Endothelial cell of umbilical vein (primary cell): ENCODE measurements around the gene DONSON. TPM values are rescaled to one million over a fixed set of nuclear protein-coding genes. Genes with fewer than 3 reads are reported as not detected.

Experiments used
- BruUV-seq: library from RNA; stranded (reverse); fragments of 400-500 nt; replicated peaks from 2 replicates; lab custom pipeline; 2021; lab: Mats Ljungman, UMichigan
- CTCF ChIA-PET: fragments of 300-600, 350-600 bp; sonication (Branson Sonifier 250); formaldehyde crosslinking; loops from one replicate; lab custom pipeline; 2021; ENCODE audit warnings: antibody characterized with exemption, inconsistent platforms; lab: Charles Lee
- POLR2A ChIA-PET: fragments of 300-600, 350-600 bp; sonication (Branson Sonifier 250); formaldehyde crosslinking; loops from one replicate; lab custom pipeline; 2021; ENCODE audit warnings: antibody characterized with exemption, inconsistent platforms; lab: Charles Lee
- DNase-seq: peaks from one replicate; pipeline ENCODE4 v3.0.0-alpha.2; 2011; ENCODE audit warnings: low read depth, low spot score
- FAIRE-seq: peaks from 2 replicates; lab custom pipeline; 2011; peaks lifted over from hg19 to GRCh38; lab: Jason Lieb, UNC
- H2AFZ ChIP-seq: 2 replicates; pipeline ENCODE4 v1.6.0; 2012; ENCODE audit warnings: low read depth, low read length, control low read depth, inconsistent platforms
- H3K27ac ChIP-seq: 2 replicates; pipeline ENCODE4 v1.5.1; 2011; ENCODE audit warnings: low read depth, mild to moderate bottlenecking, control low read depth, low read length, moderate library complexity; ENCODE audit not compliant: insufficient read depth
- H3K27me3 ChIP-seq, 2 experiments: 2 replicates each; pipeline versions ENCODE4 v1.6.0 to v1.6.1; 2011; ENCODE audit warnings: low read length in 2 of 2, mixed read lengths in 1 of 2; ENCODE audit not compliant: control insufficient read depth in 2 of 2, insufficient read depth in 2 of 2
- H3K36me3 ChIP-seq, 2 experiments: 2 replicates in 1 of 2; 3 replicates in 1 of 2; pipeline ENCODE4 v1.5.1; 2011; ENCODE audit warnings: low read length in 2 of 2, mild to moderate bottlenecking in 1 of 2, moderate library complexity in 1 of 2; ENCODE audit not compliant: control insufficient read depth in 2 of 2, insufficient read depth in 2 of 2; ENCODE audit errors: extremely low read depth in 1 of 2
- H3K4me1 ChIP-seq: 3 replicates; pipeline ENCODE4 v1.5.1; 2011; ENCODE audit warnings: mild to moderate bottlenecking, low read length; ENCODE audit not compliant: control insufficient read depth, insufficient read depth; ENCODE audit errors: extremely low read depth
- H3K4me2 ChIP-seq: 2 replicates; pipeline ENCODE4 v1.6.1; 2011; ENCODE audit warnings: low read length, control low read depth, mixed read lengths; ENCODE audit not compliant: insufficient read depth
- H3K4me3 ChIP-seq, 3 experiments: fragments of 200-600 bp in 1 of 3; sonication (generic), shearing (Covaris generic) in 1 of 3; replicated peaks in 1 of 3; 2 replicates each; pipeline ENCODE4 v1.5.1; 2011 to 2016; ENCODE audit warnings: control low read depth in 3 of 3, low read length in 3 of 3, mild to moderate bottlenecking in 2 of 3, inconsistent platforms in 1 of 3, low read depth in 1 of 3, moderate library complexity in 1 of 3; ENCODE audit not compliant: insufficient read depth in 1 of 3
- H3K79me2 ChIP-seq: 2 replicates; pipeline ENCODE4 v1.6.0; 2012; ENCODE audit warnings: low read length, inconsistent platforms; ENCODE audit not compliant: control insufficient read depth, insufficient read depth
- H3K9ac ChIP-seq: replicated peaks from 2 replicates; pipeline ENCODE3; 2011; ENCODE audit warnings: low read length, control low read depth; ENCODE audit not compliant: insufficient read depth; ENCODE audit errors: extremely low read depth
- H3K9me1 ChIP-seq: replicated peaks from 3 replicates; pipeline ENCODE4 v1.6.0; 2011; ENCODE audit warnings: mild to moderate bottlenecking, low read length; ENCODE audit not compliant: control insufficient read depth, insufficient read depth; ENCODE audit errors: extremely low read depth
- H3K9me3 ChIP-seq: replicated peaks from 2 replicates; pipeline ENCODE4 v1.5.1; 2012; ENCODE audit warnings: low read length, inconsistent platforms; ENCODE audit not compliant: control insufficient read depth, insufficient read depth
- H4K20me1 ChIP-seq: replicated peaks from 2 replicates; pipeline ENCODE3; 2011; ENCODE audit warnings: mild to moderate bottlenecking, low read length; ENCODE audit not compliant: control insufficient read depth, insufficient read depth; ENCODE audit errors: extremely low read depth
- EZH2 ChIP-seq: IDR thresholded peaks from 2 replicates; pipeline ENCODE4 v1.6.1; 2012; ENCODE audit warnings: borderline replicate concordance, low read depth, mild to moderate bottlenecking, moderate library complexity, low read length, inconsistent platforms; ENCODE audit not compliant: severe bottlenecking
- dilution Hi-C: fragments of 300-500 bp; cut with MboI; formaldehyde crosslinking; loops from one replicate; pipeline ENCODE4 v1.15.0; 2019; ENCODE audit warnings: low sequenced_read_pairs; ENCODE audit not compliant: extremely low pct_ligation_motif_present
- intact Hi-C: fragments of 100-400 bp; cut with micrococcal nuclease; formaldehyde crosslinking; loops from one replicate; pipeline ENCODE4 v1.10.0; 2022
- polyA plus RNA-seq, 4 experiments: library from polyadenylated mRNA; depleted of rRNA in 3 of 4; stranded (reverse) in 3 of 4; unstranded in 1 of 4; fragments of >200 nt; gene quantifications; 2 replicates each; pipeline versions ENCODE4 v1.2.1 to v1.2.3, GENCODE V29; 2011 to 2012; ENCODE audit warnings: missing spikeins in 1 of 4
- total RNA-seq: library from RNA; stranded (reverse); gene quantifications from 2 replicates; pipeline ENCODE4 v1.2.3, GENCODE V29; 2021
- TF ChIP-seq, protein P1 (sequence below): IDR thresholded peaks from 2 replicates; pipeline ENCODE4 v1.6.1; 2011; ENCODE audit not compliant: insufficient read depth, insufficient read length
- TF ChIP-seq, protein P2 (sequence below), 2 donors: IDR thresholded peaks; 1 replicate in 1 of 2; 2 replicates in 1 of 2; pipeline ENCODE4 v1.5.1; 2011; ENCODE audit warnings: low read length in 2 of 2, mild to moderate bottlenecking in 2 of 2, moderate library complexity in 2 of 2, control low read depth in 1 of 2, inconsistent platforms in 1 of 2, low read depth in 1 of 2; ENCODE audit not compliant: insufficient read depth in 1 of 2; ENCODE audit errors: extremely low read depth in 1 of 2

DONSON gene
- total and polyA plus RNA-seq, 2 donors (not counting 3 experiments of a cell fraction or from before 2014, with no cell fraction given): 14.3 to 29.4 TPM

GRCh38 chr21:33549848-33550771 is 38.4 kb downstream of the DONSON start:
- dilution Hi-C loops: no loop called here
- BruUV-seq: no TSS peak
- Histone ChIP-seq H3K4me2 (no peak overlapping the region), H3K27me3 (no peaks in the 10 kb centered on the region), H3K9me1 (no peaks in the 10 kb centered on the region), H3K9me3 (no peaks in the 10 kb centered on the region), H3K36me3 (peaks cover 41 to 69% of the 10 kb centered on the region in 2 experiments), H3K9ac (no peak overlapping the region), H3K27ac (no peak overlapping the region), H4K20me1 (peaks cover 16% of the 10 kb centered on the region), H3K79me2 (peaks cover 98% of the 10 kb centered on the region), H3K4me3 (no peak overlapping the region), H2AFZ (no peak overlapping the region), H3K4me1 (peaks cover 4% of the 10 kb centered on the region)
- CTCF ChIA-PET: interaction anchor here (1.9 kb wide), 1 partner anchor 55 kb away, joined by 10 read pairs; no protein-coding TSS in a partner anchor
- TF ChIP-seq, protein P1, sequence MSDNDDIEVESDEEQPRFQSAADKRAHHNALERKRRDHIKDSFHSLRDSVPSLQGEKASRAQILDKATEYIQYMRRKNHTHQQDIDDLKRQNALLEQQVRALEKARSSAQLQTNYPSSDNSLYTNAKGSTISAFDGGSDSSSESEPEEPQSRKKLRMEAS: no peak
- TF ChIP-seq, protein P2, sequence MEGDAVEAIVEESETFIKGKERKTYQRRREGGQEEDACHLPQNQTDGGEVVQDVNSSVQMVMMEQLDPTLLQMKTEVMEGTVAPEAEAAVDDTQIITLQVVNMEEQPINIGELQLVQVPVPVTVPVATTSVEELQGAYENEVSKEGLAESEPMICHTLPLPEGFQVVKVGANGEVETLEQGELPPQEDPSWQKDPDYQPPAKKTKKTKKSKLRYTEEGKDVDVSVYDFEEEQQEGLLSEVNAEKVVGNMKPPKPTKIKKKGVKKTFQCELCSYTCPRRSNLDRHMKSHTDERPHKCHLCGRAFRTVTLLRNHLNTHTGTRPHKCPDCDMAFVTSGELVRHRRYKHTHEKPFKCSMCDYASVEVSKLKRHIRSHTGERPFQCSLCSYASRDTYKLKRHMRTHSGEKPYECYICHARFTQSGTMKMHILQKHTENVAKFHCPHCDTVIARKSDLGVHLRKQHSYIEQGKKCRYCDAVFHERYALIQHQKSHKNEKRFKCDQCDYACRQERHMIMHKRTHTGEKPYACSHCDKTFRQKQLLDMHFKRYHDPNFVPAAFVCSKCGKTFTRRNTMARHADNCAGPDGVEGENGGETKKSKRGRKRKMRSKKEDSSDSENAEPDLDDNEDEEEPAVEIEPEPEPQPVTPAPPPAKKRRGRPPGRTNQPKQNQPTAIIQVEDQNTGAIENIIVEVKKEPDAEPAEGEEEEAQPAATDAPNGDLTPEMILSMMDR (IDR thresholded peaks at IDR 0.05; ENCODE audit: extremely low read depth in 1 of 2, insufficient read depth in 1 of 2, low read depth in 1 of 2, low read length in 2 of 2): no peak
- no peak for TF ChIP-seq EZH2
- POLR2A ChIA-PET: no interaction called here
- no peak for DNase-seq
- no peak for FAIRE-seq
- intact Hi-C loops: no loop called here
